Measurements from ENCODE around the gene PPP1R3F.

Gene PPP1R3F

GRCh38 chrX:49238735-49239134, 30.9 kb upstream of the PPP1R3F start:
- TF ChIP-seq EZH2 (IDR thresholded peaks at IDR 0.05; ENCODE audit: borderline replicate concordance, low read depth, low read length, severe bottlenecking): no peak
- TF ChIP-seq CTCF (IDR thresholded peaks at IDR 0.05; ENCODE audit: borderline replicate concordance, extremely low read depth, low read length, poor library complexity, severe bottlenecking): no peak
- no peak for ATAC-seq (ENCODE audit: insufficient read depth, low read depth)
- H4K20me1 ChIP-seq (ENCODE audit: insufficient read depth, low read length): no peaks in the 10 kb centered on the region
- H3K9ac ChIP-seq (ENCODE audit: low read depth, low read length): no peak overlapping the region
- H3K79me2 ChIP-seq (ENCODE audit: insufficient read depth, low read length): peaks cover 12% of the 10 kb centered on the region
- H3K27me3 ChIP-seq (ENCODE audit: insufficient read depth, low read length, poor library complexity): no peaks in the 10 kb centered on the region
- H3K4me1 ChIP-seq (ENCODE audit: insufficient read depth, low read length): peaks cover 20% of the 10 kb centered on the region
- no peak overlapping the region for H2AFZ ChIP-seq (ENCODE audit: low read depth, low read length)
- no peak for DNase-seq
- no peak overlapping the region for H3K4me3 ChIP-seq (ENCODE audit: low read depth in 1 of 2, low read length in 2 of 2)
- no peaks in the 10 kb centered on the region for H3K9me3 ChIP-seq (ENCODE audit: insufficient read depth, low read length, severe bottlenecking)
- peaks cover 11% of the 10 kb centered on the region for H3K36me3 ChIP-seq (ENCODE audit: insufficient read depth, low read length)
- no peak overlapping the region for H3K4me2 ChIP-seq (ENCODE audit: insufficient read depth, low read length)
- H3K27ac ChIP-seq (ENCODE audit: low read length): no peak overlapping the region

GRCh38 chrX:49242545-49243066, 27.0 kb upstream of the PPP1R3F start:
- H3K36me3 ChIP-seq (ENCODE audit: insufficient read depth, low read length): peaks cover 27% of the 10 kb centered on the region
- no peak overlapping the region for H3K27ac ChIP-seq (ENCODE audit: low read length)
- no peak overlapping the region for H3K4me2 ChIP-seq (ENCODE audit: insufficient read depth, low read length)
- H3K4me1 ChIP-seq (ENCODE audit: insufficient read depth, low read length): no peaks in the 10 kb centered on the region
- no peak overlapping the region for H3K4me3 ChIP-seq (ENCODE audit: low read depth in 1 of 2, low read length in 2 of 2)
- no peaks in the 10 kb centered on the region for H3K9me3 ChIP-seq (ENCODE audit: insufficient read depth, low read length, severe bottlenecking)
- no peak overlapping the region for H3K9ac ChIP-seq (ENCODE audit: low read depth, low read length)
- TF ChIP-seq CTCF (IDR thresholded peaks at IDR 0.05; ENCODE audit: borderline replicate concordance, extremely low read depth, low read length, poor library complexity, severe bottlenecking) (no peak), EZH2 (IDR thresholded peaks at IDR 0.05; ENCODE audit: borderline replicate concordance, low read depth, low read length, severe bottlenecking) (no peak)
- H4K20me1 ChIP-seq (ENCODE audit: insufficient read depth, low read length): no peaks in the 10 kb centered on the region
- H2AFZ ChIP-seq (ENCODE audit: low read depth, low read length): no peak overlapping the region
- DNase-seq: no peak
- H3K27me3 ChIP-seq (ENCODE audit: insufficient read depth, low read length, poor library complexity): no peaks in the 10 kb centered on the region
- H3K79me2 ChIP-seq (ENCODE audit: insufficient read depth, low read length): no peaks in the 10 kb centered on the region
- no peak for ATAC-seq (ENCODE audit: insufficient read depth, low read depth)

- Histone ChIP-seq H3K27me3 (ENCODE audit: insufficient read depth, low read length, poor library complexity) (no peaks in the 10 kb centered on the region), H2AFZ (ENCODE audit: low read depth, low read length) (no peak overlapping the region), H3K4me2 (ENCODE audit: insufficient read depth, low read length) (no peak overlapping the region), H3K9ac (ENCODE audit: low read depth, low read length) (no peak overlapping the region), H3K4me1 (ENCODE audit: insufficient read depth, low read length) (no peaks in the 10 kb centered on the region), H3K4me3 (ENCODE audit: low read depth in 1 of 2, low read length in 2 of 2) (no peak overlapping the region), H4K20me1 (ENCODE audit: insufficient read depth, low read length) (no peaks in the 10 kb centered on the region), H3K79me2 (ENCODE audit: insufficient read depth, low read length) (no peaks in the 10 kb centered on the region), H3K9me3 (ENCODE audit: insufficient read depth, low read length, severe bottlenecking) (no peaks in the 10 kb centered on the region), H3K27ac (ENCODE audit: low read length) (no peak overlapping the region), H3K36me3 (ENCODE audit: insufficient read depth, low read length) (peaks cover 30% of the 10 kb centered on the region)
- ATAC-seq (ENCODE audit: insufficient read depth, low read depth) (no peak), DNase-seq (no peak)
- TF ChIP-seq CTCF (IDR thresholded peaks at IDR 0.05; ENCODE audit: borderline replicate concordance, extremely low read depth, low read length, poor library complexity, severe bottlenecking) (no peak), EZH2 (IDR thresholded peaks at IDR 0.05; ENCODE audit: borderline replicate concordance, low read depth, low read length, severe bottlenecking) (no peak)
Observed at GRCh38 chrX:49243166-49243565, 26.4 kb upstream of the PPP1R3F start.

GRCh38 chrX:49244207-49244606, 25.4 kb upstream of the PPP1R3F start:
- Histone ChIP-seq H3K36me3 (ENCODE audit: insufficient read depth, low read length) (peaks cover 35% of the 10 kb centered on the region), H3K4me1 (ENCODE audit: insufficient read depth, low read length) (no peaks in the 10 kb centered on the region), H3K4me2 (ENCODE audit: insufficient read depth, low read length) (no peak overlapping the region), H3K9me3 (ENCODE audit: insufficient read depth, low read length, severe bottlenecking) (no peaks in the 10 kb centered on the region), H3K9ac (ENCODE audit: low read depth, low read length) (no peak overlapping the region), H3K27ac (ENCODE audit: low read length) (no peak overlapping the region), H3K79me2 (ENCODE audit: insufficient read depth, low read length) (no peaks in the 10 kb centered on the region), H2AFZ (ENCODE audit: low read depth, low read length) (no peak overlapping the region), H3K27me3 (ENCODE audit: insufficient read depth, low read length, poor library complexity) (no peaks in the 10 kb centered on the region), H3K4me3 (ENCODE audit: low read depth in 1 of 2, low read length in 2 of 2) (no peak overlapping the region), H4K20me1 (ENCODE audit: insufficient read depth, low read length) (no peaks in the 10 kb centered on the region)
- ATAC-seq (ENCODE audit: insufficient read depth, low read depth): no peak
- DNase-seq: no peak
- TF ChIP-seq CTCF (IDR thresholded peaks at IDR 0.05; ENCODE audit: borderline replicate concordance, extremely low read depth, low read length, poor library complexity, severe bottlenecking): no peak
- TF ChIP-seq EZH2 (IDR thresholded peaks at IDR 0.05; ENCODE audit: borderline replicate concordance, low read depth, low read length, severe bottlenecking): no peak
